NCI-H2227 treated with DMSO at 0.1 percent for 48 hours (cell line): ENCODE measurements around the gene MED20.
"Not testable (repeated sequence)": the region's sequence is repeated elsewhere in the genome, so short reads cannot be mapped to it uniquely, and the experiment has no call there.

ENCODE experiments used
- DNase-seq: peaks from one replicate; lab custom pipeline; 2025; lab: John Stamatoyannopoulos, UW

Gene MED20, protein sequence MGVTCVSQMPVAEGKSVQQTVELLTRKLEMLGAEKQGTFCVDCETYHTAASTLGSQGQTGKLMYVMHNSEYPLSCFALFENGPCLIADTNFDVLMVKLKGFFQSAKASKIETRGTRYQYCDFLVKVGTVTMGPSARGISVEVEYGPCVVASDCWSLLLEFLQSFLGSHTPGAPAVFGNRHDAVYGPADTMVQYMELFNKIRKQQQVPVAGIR

DNA sequence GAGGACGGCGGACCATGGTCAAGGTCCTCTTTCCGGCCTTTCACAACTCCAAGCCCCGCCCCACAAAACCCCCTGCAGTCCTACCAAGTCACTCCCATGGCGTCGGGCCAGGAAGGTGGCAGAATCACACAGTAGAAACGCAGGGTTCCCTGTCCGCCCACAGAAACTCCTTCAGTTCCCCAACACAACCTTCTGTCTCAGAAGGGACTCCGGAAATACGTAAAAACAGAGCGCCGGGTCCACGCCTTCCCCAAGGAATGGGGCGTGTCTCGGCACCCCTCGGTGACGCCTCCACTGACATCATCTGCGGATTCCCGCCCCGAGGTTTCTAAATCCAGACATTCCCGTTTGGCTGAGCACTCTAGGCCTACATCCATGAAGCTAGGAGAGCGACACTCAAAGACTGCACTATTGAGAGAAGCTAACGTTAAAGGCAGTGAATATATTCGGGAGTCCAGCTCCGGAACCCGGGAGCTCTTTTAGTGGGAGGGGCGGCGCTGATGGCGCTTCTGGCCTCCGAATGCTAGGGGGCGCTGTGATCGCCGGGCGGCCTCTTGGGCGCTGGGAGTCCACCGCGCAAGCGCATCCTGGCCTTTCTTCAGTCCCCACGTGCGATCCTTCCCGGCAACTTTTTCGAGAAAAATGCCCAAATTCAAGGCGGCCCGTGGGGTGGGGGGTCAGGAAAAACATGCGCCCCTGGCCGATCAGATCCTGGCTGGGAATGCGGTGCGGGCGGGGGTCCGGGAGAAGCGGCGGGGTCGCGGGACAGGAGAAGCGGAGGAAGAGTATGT is at the start of gene MED20, which contains the start of gene BYSL:
TSS of gene MED20 (minus strand) at position 219 of the 791 bp plus-strand sequence. CDS start at position 98, 121 bp downstream.
TSS of gene BYSL (plus strand) at position 579 of the 791 bp plus-strand sequence. CDS start at position 643, 64 bp downstream.
- peak; percentile 95 for DNase-seq

DNA sequence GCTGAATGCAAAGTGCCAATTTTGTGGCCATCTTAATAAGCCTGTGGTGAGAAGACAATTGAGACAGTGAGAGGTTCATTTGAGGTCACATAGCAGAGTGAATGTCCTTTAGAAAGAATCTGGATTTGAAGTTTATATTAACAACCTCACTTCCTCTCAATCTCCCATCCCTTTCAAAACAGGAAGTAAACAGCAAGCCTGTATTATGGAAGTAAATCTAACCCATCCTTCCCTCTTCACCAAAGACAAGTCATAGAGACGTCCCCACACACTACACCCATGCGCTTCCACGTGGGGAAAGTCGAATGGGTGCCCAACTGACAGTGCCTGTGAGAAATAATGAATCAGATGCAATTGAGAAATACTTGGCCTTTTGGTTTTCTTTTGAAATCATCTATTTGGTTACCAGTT is 49.5 kb upstream of the MED20 start:
- no peak for DNase-seq

DNA sequence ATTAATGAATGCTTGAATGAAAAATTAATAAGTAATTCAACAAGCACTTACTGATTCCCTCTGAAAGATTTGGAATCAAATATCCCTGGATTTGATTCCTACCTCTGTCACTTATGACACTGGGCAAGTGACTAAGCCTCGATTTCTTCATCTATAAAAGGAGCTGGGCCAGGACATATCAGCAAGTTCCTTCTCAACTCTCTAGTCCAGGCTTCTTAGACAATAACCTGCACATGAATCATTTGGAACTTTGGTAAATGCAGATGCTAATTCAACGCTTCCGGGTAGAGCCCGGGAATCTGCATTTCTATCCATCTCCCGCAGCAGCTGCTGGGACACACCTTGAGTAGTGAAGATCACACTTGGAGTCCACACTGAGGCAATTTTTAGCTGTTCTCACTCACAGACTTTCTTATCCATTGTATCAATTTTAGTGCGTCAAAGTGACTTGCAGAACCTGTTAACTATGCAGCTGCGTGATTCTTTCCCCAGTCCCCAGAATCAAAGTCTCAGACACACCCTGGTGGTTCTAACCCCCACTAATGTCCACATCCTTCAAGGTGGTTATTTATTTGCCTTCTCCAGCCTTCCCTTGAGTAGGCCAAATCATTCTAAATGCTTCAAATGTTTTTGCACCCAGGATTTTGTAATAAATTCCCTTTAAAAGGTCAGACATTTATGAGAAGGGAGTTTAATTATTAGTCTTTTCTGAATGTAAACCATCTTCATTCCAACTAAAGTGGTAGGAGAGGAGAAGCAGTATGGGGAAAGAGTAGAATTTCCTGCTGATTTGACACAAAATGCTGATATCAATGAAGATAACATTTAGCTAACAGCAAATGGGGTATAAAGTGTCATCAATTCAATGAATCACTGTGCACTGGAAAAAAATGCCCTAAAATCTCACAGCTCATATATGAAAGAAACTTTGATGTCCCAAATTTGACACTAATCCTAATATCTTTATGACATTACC is 46.7 kb upstream of the MED20 start:
- no peak for DNase-seq

DNA sequence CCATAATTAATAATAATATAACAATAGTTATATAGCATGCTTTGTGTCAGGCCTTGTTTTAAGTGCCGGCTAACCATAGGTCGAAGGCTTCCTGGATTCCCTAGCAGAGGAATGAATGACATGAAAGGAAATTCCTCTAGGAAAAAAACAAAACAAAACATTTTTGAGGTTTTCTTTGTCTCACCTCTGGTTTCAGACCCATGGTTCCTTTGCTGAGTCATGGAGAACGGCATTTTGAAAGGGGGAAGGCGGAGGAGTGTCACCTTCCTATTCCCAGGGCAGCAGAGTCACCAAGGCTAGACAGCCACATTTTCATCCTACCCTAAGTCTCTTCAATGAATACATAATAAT is 46.0 kb upstream of the MED20 start:
- DNase-seq = no peak

DNA sequence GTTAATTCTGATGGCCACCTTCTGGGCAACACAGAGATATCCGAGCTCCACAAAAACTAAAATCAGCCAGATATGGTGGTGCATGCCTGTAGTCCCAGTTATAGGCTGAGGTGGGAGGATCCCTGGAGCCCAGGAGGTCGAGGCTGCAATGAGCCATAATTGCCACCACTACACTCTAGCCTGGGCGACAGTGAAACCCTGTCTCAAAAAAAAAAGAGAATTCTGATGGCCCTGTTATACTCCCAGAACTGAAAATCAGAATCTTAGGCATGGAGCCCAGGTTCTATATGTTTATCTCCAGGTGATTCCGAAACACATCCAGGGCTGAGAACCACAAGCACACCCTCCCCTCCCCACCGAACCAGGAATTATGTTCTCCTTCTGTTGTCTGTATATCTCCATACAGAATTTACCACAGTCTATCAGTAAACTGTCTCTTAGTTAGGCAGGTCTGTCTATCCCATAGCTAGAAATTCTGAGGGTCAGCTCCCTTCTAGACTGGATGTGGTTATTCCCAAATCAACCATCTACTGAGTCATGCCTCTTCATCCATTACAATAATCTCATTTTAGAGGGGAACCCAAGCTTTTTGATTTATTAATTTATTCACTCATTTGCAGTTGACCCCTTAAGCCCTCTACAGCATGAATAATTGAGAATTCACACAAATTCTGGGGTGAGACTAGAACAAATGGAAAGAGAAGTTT is 45.4 kb upstream of the MED20 start:
- no peak for DNase-seq

DNA sequence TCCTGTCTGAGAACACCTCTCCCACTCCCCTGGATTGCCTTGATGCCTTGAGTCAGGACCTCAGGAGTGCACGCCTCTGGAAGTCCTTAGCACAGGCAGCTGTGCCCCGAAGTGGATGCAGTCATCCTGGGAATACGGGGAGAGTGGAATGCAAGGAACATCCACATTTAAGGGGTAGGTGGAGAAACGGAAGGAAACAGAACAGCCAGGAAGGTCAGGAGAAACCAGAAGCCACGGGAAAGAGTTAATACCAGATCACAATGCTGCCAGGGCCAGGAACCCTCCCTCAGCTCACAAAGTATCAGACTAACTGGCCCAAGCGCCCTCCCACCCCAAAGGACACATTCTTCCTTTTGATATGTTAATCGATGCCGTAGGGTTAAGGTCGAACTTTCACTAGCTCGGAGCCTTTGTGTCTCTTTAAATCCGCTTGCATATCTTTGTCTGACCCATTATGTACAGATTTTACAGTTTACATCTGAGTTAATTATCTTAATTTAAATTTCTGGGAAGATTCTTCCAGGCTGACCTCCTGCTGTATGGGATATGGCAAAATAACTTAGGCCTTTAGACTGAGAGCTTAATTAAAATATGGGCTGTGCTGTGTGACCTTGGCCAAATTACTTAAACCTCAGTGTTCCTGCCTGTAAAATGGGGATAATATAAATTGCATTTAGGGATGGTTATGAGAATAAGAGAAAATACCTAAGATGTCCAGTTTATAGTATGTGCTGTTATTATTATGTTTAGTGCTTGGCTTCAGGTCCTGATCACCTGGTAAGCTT is 44.7 kb upstream of the MED20 start:
- DNase-seq = no peak

DNA sequence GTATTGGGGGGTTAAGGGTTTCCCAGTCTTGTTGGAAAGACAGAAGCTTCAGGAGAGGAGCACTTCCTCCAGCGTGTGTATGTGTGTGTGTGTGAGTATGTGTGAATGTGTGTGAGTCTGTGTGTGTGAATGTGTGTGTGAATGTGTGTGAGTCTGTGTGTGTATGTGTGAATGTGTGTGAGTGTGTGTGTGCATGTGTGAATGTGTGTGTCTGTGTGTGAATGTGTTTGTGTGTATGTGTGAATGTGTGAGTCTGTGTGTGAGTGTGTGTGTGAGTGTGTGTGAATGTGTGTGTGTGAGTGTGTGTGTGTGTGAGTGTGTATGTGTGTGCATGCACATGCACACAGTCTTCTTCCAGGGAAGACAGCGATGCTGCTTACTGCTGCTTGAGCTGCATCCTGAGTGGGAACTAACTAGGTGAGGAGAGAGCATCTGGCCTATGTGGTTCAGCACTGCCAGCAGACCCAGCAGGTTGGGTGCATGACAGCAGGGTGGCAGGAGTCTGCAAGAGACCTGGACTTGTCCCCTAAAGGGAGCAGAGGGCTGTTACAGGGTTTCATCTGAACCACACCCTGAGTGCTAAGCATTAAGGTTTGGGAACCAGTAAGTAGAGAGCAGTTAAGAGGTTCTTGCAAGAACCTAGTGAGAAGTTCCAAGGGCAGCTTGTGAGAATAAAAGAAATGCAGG is 43.4 kb upstream of the MED20 start:
- no peak for DNase-seq

DNA sequence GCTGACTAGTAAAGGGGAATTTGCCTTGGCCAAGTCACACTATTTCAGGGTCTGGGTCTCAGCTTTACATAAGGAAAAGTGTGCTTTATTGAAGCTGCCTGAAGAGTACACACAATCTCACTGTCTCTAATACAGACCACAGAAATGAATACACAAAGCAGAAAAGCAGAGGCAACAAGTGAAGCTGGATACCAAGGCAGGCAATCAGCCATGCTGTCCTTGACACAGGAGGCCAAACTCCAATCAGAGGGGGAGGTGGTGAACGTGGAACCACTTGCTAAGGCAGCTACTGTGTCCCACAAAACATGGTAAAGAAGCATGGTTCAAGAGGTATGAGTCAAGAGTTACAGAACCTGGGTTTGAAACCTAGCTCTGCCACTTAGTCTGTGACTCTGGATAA is 42.4 kb upstream of the MED20 start:
- no peak for DNase-seq

DNA sequence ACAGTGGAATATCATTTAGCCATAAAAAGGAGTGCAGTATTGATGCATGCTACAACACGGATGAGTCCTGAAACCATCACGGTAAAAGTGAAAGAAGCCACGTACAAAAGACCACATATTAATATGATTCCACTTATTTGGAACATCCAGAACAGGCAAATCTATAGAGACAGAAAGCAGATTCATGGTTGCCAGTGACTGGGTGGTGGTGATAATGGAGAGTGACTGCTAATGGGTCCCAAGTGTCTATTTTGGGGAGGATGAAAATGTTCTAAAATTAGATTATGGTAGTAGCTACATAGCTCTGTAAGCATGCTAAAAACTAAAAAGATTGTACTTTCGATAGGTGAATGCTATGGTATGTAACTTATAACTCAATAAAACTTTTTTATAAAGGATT is 39.1 kb upstream of the MED20 start:
- no peak for DNase-seq

DNA sequence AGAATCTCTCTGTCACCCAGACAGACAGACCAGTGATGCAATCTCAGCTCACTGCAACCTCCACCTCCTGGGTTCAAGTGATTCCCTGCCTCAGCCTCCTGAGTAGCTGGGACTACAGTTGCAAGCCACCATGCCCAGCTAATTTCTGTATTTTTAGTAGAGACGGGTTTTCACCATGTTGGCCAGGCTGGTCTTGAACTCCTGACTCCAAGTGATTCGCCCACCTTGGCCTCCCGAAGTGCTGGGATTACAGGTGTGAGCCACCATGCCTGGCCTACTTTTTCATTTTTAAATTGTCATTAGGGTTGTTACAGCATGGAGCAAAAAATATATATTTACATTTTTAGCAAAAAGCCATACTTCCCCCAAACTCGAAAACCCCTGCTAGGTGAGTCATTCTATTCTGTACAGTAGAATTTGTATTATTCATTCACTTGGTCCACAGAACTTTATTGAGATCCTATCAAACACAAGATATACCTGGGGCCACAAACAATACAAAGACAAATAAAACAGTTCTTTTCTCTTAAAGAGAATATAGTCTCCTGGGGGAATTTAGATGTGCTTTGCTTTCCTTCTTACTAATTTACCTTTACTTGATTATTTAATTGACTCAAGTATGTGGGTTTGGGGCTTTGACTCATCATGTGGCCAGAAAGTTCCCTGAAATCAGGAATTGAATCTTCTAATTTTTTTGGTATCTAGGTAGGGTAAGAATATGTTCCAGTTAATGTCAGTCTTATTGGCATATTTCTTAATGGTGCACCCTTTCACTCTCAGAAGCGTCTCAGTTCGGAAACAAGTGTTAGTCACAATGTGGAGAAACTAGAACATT is 37.3 kb upstream of the MED20 start:
- DNase-seq = no peak

DNA sequence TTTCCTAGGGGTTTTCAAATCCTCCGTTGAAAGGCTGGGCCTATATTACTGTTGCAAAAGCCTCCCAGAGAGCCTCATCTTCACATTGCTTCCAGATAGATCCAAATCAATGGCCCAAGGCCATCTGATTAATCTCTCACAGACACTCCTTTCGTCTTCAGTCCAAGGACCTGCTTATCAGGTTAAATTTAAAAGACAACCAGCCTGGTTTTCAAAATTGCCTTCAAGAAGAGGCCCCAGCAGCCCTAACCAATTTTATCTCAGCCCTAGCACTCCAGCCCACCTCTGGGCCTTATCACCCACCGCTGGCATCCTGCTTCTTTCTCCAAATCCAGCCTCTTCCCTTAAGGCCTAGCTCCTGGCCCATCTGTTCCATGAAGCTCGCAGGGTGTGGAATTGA is 36.2 kb upstream of the MED20 start:
- DNase-seq = no peak

DNA sequence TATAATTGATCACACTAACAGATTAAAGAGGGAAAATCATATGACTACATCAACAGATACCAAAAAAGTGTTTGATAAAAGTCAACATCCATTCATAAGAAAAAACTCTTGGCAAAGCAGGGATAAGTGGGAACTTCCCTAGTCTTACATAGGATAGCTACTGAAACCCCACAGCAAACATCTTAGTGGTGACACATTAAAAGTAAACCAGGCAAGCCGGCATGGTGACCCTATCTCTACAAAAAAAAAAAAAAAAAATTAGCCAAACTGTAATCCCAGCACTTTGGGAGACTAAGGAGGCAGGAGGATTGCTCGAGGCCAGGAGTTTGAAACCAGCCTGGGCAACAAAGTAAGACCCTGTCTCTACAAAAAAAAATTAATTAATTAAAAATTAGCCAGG is 34.5 kb upstream of the MED20 start:
- DNase-seq = no peak

DNA sequence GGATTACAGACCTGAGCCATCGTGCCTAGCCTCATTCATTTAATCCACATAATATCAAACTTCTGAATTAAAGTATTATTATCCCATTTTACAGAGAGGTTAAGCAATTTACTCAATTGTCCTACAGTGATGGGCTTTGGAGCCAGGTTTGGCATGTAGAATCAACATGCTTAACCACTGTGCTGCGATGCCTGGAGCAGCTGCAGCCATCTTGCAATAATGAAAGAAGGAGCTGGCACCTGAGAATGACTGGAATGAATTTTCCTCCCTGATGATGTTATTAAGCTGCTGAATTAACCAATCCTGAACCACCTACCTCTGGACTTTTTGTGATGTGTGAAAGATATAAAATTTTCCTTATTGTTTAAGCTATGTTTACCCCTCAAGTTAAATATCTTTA is 33.7 kb upstream of the MED20 start:
- DNase-seq = no peak

DNA sequence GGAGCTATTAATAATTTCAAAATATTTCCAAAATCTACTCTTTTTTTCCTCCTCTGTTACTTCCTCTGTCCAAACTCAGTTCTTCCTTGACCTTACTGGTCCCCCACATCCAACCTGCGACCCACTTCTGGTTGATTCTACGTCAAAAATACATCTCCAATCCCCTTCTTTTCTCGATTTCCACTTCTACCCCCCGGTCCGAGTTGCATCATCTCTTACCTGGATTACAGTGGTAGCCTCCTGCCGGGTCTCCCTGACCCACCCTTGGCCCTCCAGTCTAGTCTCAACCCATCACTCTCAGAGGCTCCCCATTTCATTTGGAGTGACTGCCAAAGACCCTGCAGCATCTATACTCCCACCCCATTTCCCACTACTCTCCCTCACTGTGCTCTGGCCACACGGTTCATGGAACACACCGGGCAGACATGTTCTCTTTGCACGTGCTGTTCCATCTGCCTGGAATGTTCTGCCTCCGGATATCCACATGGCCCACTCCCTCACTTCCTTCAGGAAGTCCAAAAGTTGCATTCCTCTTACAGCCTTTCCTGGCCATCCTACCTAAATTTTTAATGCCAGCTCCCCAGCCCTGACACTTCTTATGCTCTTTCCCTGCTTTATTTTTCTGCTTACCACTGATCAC is 26.8 kb upstream of the MED20 start:
- DNase-seq = no peak

DNA sequence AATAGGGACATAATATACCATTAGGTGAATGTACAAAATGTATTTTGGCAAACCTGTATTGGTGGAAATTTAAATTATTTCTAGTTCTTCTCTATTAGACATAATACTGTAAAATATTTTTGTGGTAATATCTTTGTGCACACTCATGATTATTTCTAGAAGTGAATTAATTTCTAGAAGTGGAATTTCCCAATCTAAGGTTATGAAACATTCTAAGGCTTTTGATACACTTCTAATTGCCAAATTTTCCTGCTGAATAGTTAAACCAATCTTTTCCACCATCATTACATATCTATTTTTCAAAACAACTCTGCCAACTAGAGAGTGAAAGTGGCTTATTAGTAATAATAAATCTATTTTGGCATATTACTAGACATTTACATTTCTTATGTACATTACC is 22.5 kb upstream of the MED20 start:
- no peak for DNase-seq

DNA sequence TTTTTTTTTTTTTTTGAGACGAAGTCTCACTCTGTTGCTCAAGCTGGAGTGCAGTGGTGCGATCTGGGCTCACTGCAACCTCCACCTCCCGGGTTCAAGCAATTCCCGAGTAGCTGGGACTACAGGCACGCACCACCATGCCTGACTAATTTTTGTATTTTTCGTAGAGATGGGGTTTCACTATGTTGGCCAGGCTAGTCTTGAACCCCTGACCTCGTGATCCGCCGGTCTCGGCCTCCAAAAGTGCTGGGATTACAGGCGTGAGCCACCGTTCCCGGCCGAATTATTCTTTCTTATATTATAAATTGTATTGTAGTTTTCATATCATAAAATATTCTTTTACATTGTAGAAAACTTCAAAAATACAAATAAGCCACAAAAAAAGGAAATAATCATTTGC is 21.9 kb upstream of the MED20 start:
- DNase-seq = not testable (repeated sequence)

DNA sequence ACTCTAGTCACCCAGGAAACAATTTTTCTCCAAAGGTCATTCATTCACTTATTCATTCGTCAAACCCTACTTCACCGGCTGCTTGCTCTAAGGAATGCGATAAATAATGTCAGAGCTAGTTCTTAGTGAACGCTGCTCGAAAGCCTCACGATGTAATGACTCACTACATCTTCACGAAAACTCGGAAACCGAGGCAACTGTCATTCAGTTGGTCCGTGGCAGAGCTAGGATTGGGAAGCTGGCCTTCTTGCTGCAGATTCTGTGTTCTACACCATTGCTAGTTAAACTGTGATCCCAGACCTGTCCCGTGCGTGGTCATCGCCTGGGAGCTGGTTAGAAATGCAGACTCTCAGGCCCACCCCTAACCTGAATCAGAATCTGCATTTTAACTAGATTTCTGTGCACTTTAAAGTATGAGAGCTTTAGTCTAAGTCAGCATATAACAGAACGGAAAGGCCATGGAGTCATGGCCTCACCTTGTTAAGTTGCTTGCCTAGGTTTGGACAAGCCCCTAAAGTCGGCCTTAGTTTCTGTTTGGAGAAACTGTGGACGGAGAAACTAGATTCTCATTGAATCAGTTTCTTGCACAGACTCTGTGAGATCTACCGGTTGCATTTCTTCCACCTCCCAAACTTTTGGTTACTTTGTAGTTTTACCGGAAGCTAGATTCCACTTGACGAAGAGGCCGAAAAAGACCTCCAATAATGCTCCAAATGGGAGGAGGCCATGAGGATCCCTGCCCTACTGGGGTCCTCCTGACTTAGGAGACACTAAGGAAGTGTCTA is 21.3 kb upstream of the MED20 start:
- no peak for DNase-seq
